IPS DF 6.9 (cell line): ENCODE measurements around the gene WNT9A.
"Not testable (repeated sequence)": the region's sequence is repeated elsewhere in the genome, so short reads cannot be mapped to it uniquely, and the experiment has no call there.

Experiments used
- DNase-seq: peaks from one replicate; pipeline ENCODE4 v3.0.0-alpha.2; 2013; ENCODE audit warnings: low read depth, low spot score
- H3K27ac ChIP-seq: one replicate; pipeline ENCODE4 v1.5.1; 2013; ENCODE audit warnings: low read length, control low read depth
- H3K27me3 ChIP-seq: 2 replicates; pipeline ENCODE4 v1.6.1; 2013; ENCODE audit warnings: mild to moderate bottlenecking, low read length; ENCODE audit not compliant: control insufficient read depth, insufficient read depth
- H3K36me3 ChIP-seq: 2 replicates; pipeline ENCODE4 v1.6.1; 2013; ENCODE audit warnings: low read length; ENCODE audit not compliant: control insufficient read depth, insufficient read depth
- H3K4me1 ChIP-seq: 2 replicates; pipeline ENCODE4 v1.6.1; 2013; ENCODE audit warnings: low read length; ENCODE audit not compliant: control insufficient read depth, insufficient read depth
- H3K4me3 ChIP-seq: 2 replicates; pipeline ENCODE4 v1.5.1; 2013; ENCODE audit warnings: mild to moderate bottlenecking, low read length
- H3K9me3 ChIP-seq: 2 replicates; pipeline ENCODE4 v1.6.1; 2013; ENCODE audit warnings: low read length, inconsistent platforms; ENCODE audit not compliant: control insufficient read depth, insufficient read depth
- WGBS: extraction: QIAGEN DNeasy Blood & Tissue Kit; methylation state at CpG from one replicate; pipeline ENCODE4 v1.1.7; 2013; ENCODE audit warnings: mixed read lengths, missing lambda C conversion rate; ENCODE audit not compliant: insufficient read length, insufficient coverage; 5-methylcytosine and 5-hydroxymethylcytosine counted together

WNT9A gene

GRCh38 chr1:227915564-227916553 is 31.9 kb downstream of the WNT9A start:
- H3K4me1 ChIP-seq: peaks cover 12% of the 10 kb centered on the region
- no peaks in the 10 kb centered on the region for H3K36me3 ChIP-seq
- no peak for DNase-seq
- H3K27ac ChIP-seq: no peak overlapping the region
- no peaks in the 10 kb centered on the region for H3K27me3 ChIP-seq
- no peaks in the 10 kb centered on the region for H3K9me3 ChIP-seq
- 100% methylated on average over 2 of the region's 22 CpGs for WGBS
- H3K4me3 ChIP-seq: no peak overlapping the region

DNA sequence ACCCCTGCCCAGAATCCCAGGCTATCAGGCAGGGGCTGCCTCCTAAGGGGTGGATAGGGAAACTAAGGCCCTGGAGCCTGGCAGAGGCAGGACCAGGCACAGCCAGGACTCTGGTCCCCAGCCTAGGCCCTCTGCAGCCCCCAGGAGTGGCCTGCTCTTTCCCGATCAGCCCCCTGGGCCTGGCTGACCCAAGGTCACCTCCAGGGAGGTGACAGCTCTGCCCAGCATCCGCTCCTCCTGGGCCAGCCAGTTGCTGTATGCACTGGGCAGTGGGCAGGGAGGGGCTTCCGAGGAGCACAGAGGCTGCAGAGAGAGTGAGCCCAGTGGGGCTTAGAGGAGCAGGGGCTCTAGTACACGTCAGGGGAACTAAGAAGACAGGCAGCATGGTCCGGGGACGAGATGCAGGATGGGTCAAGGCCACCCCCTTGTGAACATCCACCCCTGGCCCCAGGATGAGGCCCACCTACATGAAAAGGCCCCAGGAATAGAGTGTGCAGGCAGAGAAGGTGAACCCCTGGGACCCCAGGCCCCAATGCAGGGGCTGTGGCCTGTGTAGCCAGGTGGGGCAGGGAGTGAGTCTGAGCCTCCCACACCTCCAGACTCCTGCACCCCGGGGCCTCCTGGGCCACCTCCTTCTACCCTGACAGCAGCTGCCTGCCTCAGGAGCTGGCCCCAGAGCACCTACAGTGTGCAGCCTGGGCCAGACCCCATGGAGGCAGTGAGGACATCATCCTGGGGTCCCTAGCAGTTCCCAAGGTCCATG is 32.8 kb downstream of the WNT9A start:
- no peaks in the 10 kb centered on the region for H3K36me3 ChIP-seq
- no peak for DNase-seq
- H3K27me3 ChIP-seq: no peaks in the 10 kb centered on the region
- peaks cover 12% of the 10 kb centered on the region for H3K4me1 ChIP-seq
- no peaks in the 10 kb centered on the region for H3K9me3 ChIP-seq
- no peak overlapping the region for H3K27ac ChIP-seq
- H3K4me3 ChIP-seq: no peak overlapping the region
- no CpG with 5 or more reads among the region's 7 CpGs for WGBS

- Histone ChIP-seq H3K9me3 (no peaks in the 10 kb centered on the region), H3K4me3 (no peak overlapping the region), H3K4me1 (peaks cover 10% of the 10 kb centered on the region), H3K27ac (no peak overlapping the region), H3K36me3 (no peaks in the 10 kb centered on the region), H3K27me3 (no peaks in the 10 kb centered on the region)
- no CpG with 5 or more reads among the region's 17 CpGs for WGBS
- no peak for DNase-seq
Measured at GRCh38 chr1:227913764-227914721, 33.7 kb downstream of the WNT9A start.

DNA sequence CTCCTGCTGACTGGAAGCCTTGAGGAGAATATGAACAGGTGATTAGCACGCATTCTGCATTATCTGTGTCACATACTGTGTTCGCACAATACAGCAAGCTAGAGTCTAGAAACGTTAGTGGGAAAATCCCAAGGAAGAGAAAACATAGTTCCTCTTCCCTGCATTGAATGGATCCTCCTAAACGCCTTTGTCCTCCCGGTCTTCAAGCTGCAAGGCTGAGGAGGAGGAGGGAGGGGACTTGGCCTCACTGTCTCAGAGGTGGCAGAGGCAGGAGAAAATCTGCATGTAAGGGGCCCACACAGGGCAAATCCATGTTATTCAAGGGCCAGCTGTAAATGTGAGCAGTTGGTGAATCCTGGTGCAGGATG is 34.4 kb downstream of the WNT9A start:
- DNase-seq: no peak
- no CpG with 5 or more reads among the region's 5 CpGs for whole genome bisulfite sequencing
- H3K27me3 ChIP-seq: no peaks in the 10 kb centered on the region
- no peaks in the 10 kb centered on the region for H3K9me3 ChIP-seq
- H3K27ac ChIP-seq: no peak overlapping the region
- no peaks in the 10 kb centered on the region for H3K36me3 ChIP-seq
- H3K4me3 ChIP-seq: no peak overlapping the region
- H3K4me1 ChIP-seq: peaks cover 10% of the 10 kb centered on the region

GRCh38 chr1:227912866-227913265 is 34.9 kb downstream of the WNT9A start:
- Histone ChIP-seq H3K36me3 (no peaks in the 10 kb centered on the region), H3K27me3 (no peaks in the 10 kb centered on the region), H3K27ac (no peak overlapping the region), H3K4me3 (no peak overlapping the region), H3K9me3 (no peaks in the 10 kb centered on the region), H3K4me1 (peaks cover 10% of the 10 kb centered on the region)
- WGBS: no CpG with 5 or more reads among the region's 14 CpGs
- no peak for DNase-seq

GRCh38 chr1:227911376-227911775 is 36.4 kb downstream of the WNT9A start:
- no CpG with 5 or more reads among the region's 8 CpGs for WGBS
- Histone ChIP-seq H3K36me3 (no peaks in the 10 kb centered on the region), H3K27me3 (no peaks in the 10 kb centered on the region), H3K4me1 (peaks cover 11% of the 10 kb centered on the region), H3K27ac (no peak overlapping the region), H3K4me3 (no peak overlapping the region), H3K9me3 (no peaks in the 10 kb centered on the region)
- no peak for DNase-seq

DNA sequence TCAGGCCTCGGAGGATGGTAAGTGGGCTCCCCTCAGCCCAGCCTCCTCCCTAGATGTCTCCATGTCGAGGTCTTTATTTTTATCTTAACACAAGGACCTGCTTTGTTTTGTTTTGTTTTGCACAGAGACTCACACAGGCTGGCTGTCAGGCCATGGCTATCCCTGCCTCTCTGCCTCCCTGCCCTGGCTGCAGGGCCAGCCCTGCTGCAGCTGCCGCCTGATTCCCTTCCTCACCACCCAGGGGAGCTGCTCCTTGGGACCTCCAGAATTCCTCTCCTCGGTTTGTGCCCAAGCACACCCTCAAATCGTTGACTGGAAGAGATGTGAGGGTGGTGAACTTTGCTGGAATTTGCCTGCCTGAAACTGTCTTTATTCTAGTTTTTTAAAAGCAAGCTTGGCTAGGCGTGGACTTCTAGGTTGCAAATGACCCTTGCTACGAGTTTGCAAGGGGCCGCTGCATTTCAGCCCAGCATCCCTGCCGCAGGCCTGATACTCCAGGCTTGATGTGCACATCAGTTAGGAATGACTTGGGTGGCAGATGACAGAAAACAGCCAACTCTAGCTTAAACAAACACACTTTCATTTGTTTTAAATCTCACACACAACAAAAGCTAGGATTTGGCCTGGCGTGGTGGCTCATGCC is 37.1 kb downstream of the WNT9A start:
- Histone ChIP-seq H3K27ac (no peak overlapping the region), H3K4me3 (no peak overlapping the region), H3K36me3 (no peaks in the 10 kb centered on the region), H3K4me1 (peaks cover 11% of the 10 kb centered on the region), H3K9me3 (no peaks in the 10 kb centered on the region), H3K27me3 (no peaks in the 10 kb centered on the region)
- no peak for DNase-seq
- WGBS: no CpG with 5 or more reads among the region's 10 CpGs

DNA sequence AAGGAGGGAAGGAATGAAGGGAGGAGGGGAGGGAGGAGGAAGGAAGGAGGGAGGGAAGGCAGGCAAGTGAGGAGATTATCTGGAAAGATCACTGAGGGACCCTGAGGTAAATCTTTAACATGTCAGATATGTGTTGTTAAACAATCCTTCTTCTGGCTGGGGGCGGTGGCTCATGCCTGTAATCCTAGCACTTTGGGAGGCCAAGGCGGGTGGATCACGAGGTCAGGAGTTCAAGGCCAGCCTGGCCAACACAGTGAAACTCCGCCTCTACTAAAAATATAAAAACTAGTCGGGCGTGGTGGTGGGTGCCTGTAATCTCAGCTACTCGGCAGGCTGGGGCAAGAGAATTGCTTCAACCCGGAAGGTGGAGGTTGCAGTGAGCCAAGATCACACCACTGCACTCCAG is 37.8 kb downstream of the WNT9A start:
- not testable (repeated sequence) for DNase-seq, H3K36me3 ChIP-seq, H3K4me3 ChIP-seq, H3K27ac ChIP-seq, H3K27me3 ChIP-seq, H3K9me3 ChIP-seq
- H3K4me1 ChIP-seq: peaks cover 11% of the 10 kb centered on the region
- no CpG with 5 or more reads among the region's 8 CpGs for WGBS

DNA sequence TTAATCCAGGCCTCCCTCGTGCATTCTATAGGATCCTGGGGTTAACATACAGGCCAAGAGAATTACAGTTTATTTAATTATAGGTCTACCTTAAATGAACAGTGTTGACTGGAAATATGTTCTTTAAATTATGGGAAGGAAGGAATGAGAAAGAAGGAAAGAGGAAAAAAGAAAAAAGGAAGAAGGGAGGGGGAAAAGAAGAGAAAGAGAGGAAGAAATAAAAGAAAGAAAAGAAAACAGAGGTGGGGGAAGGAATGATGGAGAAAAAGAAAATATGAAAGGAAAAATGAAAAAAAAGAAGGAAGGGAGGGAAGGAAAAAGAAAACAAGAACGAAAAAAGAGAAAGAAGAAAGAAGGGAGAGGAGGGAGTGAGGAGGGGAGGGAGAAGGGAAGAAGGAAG is 38.5 kb downstream of the WNT9A start:
- Histone ChIP-seq H3K36me3 (no peaks in the 10 kb centered on the region), H3K4me1 (peaks cover 8% of the 10 kb centered on the region), H3K4me3 (no peak overlapping the region), H3K27ac (no peak overlapping the region), H3K27me3 (no peaks in the 10 kb centered on the region), H3K9me3 (no peaks in the 10 kb centered on the region)
- no peak for DNase-seq
- WGBS: 100% methylated on average over 1 of the region's 2 CpGs
